ENCODE results near the gene FAM114A2.
"Not testable (repeated sequence)": the region's sequence is repeated elsewhere in the genome, so short reads cannot be mapped to it uniquely, and the experiment has no call there.

The FAM114A2 gene

DNA sequence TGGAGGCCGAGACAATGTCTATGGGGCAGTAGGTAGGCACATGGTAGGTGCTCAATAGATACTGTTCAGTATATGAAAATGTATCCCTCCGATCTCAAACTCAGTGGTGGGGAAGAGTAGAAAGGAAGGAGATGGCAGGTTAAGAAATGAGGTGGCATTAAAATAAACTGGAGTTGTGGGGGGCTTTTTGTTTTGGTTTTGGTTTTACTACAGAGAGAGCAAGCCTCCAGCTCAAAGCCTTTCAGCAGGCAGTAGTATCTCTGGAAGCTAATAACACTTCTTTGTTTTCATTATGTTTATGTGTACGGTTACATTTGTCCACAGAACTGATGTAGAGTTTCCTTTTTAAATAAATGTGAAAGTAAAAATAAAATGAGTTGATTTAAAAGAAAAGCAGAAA is 8.6 kb upstream of the FAM114A2 start:
- no peak for DNase-seq (ENCODE audit: low spot score)

DNA sequence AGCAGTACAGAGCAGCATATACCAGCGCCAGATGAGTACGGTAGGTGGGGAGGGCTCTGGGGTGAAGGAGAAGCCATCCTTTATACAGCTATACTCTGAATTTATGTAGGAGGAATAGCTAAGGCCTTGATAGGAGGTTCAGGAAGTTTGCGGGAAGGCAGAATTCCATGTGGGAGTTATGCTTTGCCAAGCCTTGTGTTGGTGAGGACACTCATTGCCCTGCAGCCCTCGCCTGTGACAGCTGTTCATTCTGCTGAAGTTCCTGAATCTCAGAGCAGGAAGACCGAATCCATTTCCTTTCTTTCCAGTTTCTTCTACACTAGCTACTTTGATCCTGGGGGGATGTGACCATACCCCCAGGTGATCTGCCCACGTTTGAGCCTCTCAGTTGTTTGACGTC is 7.8 kb upstream of the FAM114A2 start:
- DNase-seq (ENCODE audit: low spot score), result no peak

DNA sequence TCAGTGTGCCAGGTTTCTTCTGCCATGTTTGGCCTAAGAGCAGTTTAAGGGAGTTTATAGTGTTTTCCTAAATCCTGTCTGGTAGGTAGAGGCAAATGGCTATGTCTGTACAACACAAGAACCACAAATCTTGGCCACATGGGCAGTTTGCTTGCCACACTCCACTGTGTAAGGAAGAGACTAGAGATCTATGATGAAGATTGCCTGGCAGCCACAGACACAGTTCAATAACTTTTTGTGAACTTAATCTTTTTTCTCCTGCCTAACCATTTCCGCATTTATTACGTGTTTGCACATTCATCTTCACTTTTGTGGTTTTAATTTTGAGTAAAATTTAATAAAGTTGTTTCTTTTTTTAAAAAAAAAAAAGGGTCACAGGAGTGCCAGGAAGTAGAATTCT is 5.9 kb upstream of the FAM114A2 start:
- DNase-seq (ENCODE audit: low spot score), result no peak

DNA sequence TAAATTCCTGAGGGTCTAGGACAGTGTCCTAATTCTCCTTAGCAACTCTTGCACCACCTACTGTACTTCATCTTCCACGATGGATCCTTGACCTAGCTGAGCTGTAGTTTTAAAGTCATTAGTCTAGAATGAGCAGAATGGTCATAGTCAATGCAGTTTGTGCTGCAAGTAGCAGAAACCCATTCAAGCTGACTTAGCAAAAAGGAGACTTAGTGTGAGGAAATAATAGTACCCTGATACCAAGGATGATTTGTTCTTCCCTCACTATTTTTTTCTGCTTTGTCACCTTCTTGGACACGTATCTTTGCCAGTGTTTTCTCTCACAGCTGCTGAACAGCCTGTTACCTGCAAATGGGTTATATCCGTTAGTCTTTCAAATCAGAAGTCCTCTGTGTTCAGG is 5.4 kb upstream of the FAM114A2 start:
- no peak for DNase-seq (ENCODE audit: low spot score)

DNA sequence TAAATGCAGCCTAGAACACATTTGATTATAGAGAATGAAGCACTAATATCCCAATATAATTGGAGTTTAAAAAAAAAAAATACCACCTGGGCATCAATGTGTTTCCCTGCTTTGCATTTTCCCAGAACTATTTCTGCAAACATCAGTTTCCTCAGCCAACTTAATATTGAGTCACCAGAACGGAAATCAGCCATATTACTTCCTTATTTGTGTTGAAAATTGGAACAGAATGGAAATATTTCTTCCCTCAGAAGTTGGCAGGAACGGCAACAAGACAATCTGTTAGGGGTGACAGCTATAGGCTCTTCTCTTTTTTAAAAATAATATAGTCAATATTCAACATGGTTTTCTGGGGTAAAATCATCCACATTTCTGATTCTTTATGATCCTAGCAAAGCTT is 4.1 kb upstream of the FAM114A2 start:
- no peak for DNase-seq (ENCODE audit: low spot score)

DNA sequence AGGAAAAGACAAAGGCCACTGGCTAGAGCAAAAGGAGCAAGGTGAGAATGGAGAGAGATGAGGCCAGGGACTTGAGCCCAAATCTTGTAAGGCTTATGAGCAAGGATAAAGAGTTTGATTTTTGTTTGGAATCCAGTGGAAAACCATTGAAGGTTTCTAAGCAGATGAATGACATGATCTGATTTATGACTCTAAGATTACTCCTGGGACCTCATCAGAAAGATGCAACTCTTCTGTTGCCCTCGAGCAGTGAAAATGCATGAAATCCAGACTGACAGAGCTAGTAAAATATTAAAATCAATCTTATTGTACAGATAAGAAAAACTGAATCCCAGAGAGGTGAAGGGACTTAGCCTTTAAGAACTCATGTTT is 734 bp upstream of the FAM114A2 start:
- no peak for DNase-seq (ENCODE audit: low spot score)

DNA sequence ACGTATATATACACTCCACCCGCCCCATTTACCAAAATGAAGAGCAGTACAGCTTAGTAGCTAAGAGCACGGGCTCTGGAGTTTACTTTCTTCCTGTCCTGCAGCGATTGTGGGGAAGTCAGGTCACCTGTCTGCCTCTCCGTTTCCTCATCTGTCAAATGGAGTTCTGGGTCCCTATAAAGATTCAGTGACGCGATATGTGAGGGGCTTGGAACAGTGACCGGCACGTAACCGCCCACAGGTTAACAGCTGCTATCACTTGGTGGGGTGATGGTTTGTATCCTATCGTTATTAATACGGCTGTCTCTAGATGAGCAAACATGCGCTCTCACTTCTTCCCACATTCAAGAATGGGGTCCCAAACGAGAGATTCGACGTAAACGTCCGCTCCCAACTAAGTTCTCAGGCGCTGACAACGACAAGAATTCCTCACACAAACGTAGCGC is 426 bp downstream of the FAM114A2 start:
- peak; percentile 48 for DNase-seq (ENCODE audit: low spot score)

DNA sequence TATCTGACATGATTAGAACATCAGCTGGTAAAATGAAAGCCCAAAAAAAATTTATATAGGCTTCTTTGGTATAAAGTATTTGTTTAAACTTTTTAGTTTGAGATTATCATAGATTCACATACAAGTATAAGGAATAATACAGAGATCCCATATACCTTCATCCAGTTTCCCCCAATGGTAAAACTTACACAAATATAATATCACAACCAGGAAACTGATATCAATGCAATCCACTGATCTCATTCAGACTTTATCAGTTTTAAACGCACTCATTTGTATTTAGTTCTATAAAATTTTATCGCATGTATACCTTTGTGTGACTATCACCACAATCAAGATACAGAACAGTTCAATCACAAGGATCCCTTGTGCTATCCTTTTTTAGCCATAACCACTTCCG is 3.8 kb downstream of the FAM114A2 start:
- DNase-seq (ENCODE audit: low spot score), result no peak

DNA sequence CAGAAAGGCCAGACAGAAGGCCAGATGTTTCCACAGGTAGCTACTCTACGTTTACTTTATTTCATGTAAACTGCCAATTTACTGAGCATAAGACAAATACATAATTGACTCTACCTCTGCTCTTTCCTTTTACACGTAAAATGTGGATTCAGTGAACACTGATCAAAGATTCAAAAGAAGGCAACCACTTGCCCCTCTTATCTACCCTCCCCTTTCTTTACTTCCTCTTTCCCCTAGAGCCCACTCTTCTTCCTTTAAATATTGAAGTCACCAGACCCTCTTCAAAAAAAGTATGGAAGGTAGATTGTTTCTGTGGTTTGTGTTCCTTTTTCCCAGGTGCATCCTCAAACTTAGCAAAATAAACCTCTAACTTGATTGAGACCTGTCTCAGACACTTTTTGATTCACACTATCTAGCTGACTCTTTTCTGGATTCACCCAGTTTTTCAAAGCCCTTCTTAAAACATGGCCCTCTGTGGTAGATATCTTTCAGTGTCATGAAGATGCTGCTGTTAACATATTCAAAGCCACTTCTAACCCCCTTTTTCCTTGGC is 6.7 kb downstream of the FAM114A2 start:
- no peak for DNase-seq (ENCODE audit: low spot score)

DNA sequence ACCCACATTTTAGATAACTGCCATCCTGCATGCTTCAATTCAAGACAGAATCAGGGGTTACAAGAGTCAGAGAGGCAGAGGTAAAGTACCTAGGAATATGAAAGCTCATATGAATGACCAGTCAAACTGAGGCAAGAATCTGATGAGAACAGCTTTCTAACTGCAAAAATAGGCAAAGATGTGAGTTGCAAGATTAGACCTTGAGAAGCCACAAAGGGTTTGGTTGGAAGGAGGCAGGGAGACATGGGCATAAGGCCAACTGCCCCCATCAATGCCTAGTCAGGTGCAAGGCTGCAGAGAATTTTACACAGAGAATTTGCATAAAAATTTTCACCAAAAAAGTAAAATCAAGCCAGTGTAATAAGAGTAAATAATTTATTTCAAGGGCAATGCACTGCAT is 12.8 kb downstream of the FAM114A2 start:
- no peak for DNase-seq (ENCODE audit: low spot score)

DNA sequence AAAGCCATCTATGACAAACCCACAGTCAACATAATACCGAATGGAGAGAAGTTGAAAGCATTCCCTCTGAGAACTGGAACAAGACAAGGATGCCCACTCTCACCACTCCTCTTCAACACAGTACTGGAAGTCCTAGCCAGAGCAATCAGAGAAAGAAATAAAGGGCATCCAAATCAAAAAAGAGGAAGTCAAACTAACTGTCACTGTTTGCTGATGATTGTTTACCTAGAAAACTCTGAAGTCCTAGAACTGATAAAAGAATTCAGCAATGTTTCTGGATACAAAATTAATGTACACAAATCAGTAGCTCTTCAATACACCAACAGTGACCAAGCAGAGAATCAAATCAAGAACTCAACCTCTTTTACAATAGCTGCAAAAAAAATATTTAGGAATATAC is 19.8 kb downstream of the FAM114A2 start:
- not testable (repeated sequence) for DNase-seq (ENCODE audit: low spot score)

DNA sequence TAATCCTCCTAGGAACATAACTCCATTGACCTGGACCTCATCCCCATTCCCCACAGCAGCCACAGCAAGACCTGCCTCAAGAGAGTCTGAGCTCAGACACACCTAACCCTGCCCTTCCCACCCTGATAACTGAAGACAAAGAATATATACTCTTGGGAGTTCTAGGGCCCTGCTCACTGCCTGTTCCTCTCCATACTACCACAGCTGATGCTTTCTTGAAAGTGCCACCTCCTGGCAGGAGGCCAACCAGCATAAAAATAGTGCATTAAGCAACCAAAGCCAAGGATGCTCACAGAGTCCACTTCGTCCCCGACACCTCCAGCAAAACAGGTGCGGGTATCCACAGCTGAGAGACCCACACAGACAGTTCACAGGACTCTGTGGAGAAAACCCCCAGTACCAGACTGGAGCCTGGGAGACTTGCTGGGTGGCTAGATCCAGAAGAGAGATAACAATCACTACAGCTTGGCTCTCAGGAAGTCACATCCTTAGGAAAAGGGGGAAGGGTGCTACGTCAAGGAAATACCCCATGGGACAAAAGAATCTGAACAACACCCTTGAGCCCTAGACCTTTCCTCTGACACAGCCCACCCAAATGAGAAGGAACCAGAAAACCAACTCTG is 23.5 kb downstream of the FAM114A2 start:
- no peak for DNase-seq (ENCODE audit: low spot score)

DNA sequence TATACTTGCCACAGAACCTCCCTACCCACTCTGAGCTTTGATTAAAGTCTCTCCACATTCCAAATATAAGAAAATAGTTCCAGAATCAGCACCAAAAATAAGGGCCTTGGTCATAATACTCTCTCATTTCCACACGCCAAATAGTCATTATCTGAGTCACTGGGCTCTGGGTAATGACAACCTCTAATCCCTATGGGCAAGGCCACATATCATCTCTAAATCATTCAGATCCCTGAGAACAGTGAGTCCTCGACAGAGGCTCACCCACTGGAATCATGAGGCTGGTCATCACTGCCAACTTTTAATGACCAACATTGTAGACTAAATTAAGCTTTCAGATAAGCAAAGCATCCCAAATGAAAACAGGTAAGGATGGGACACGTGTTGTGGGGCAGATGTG is 28.1 kb downstream of the FAM114A2 start:
- no peak for DNase-seq (ENCODE audit: low spot score)

DNA sequence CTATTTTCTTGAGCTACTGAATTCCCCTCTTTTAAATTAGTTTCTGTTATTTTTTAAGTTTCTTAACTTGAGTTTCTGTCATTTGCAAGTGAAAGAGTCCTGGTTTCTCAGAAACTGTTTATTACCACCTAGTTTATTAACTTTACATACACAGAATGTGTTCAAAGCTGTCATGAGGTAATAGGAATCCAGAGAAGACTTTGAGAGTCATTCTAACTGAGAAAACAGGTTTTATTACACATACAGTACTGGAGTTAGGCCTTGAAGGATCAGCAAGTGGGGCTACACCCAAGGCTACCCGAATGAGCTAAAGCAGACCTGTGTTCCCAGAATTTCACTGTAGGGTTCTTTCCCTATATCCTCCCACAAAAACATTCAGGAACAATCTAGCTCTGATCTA is 33.1 kb downstream of the FAM114A2 start:
- DNase-seq (ENCODE audit: low spot score), result no peak

DNA sequence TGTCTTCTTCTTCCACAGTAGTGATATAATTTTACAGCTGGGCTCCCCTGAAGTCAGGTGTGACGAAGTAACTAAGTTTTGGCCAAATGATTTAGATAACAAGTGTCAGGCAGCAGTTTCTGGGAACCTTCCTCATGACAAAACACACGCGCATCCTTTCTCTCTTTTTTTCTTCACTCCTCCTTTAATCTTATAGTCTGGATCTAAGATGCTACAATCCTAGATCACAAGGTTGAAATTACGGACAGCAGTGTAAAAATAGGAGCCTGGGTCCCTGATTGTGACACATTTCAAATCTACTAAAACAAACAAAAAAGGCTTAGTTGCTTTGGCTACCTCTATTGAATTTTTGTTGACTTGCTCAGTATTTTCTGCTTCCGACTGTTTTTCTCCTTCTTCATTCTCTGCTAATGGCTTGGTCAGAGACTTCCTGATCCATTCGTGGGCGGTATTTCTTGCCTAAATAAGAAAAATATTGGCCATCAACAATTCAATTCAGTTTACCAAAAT is 36.1 kb downstream of the FAM114A2 start:
- no peak for DNase-seq (ENCODE audit: low spot score)

DNA sequence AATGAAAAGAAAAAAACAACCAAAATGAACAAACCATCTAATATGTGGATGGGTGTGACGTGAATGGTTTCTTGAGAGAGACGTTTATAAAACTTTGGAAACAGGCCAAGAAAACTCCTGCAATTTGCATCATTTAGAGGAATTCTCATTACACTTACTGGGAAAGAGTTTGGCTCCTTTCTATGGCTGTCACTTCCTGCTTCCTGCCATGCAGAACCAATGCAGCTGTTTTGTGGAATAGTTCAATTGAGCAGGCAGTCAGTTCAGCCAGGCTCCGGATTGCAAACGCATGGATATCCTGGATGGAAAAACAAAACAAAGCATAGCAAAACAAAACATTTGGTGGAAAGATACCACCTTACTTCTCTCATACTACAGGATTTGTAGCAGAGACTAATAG is 36.6 kb downstream of the FAM114A2 start:
- DNase-seq (ENCODE audit: low spot score), result no peak

DNA sequence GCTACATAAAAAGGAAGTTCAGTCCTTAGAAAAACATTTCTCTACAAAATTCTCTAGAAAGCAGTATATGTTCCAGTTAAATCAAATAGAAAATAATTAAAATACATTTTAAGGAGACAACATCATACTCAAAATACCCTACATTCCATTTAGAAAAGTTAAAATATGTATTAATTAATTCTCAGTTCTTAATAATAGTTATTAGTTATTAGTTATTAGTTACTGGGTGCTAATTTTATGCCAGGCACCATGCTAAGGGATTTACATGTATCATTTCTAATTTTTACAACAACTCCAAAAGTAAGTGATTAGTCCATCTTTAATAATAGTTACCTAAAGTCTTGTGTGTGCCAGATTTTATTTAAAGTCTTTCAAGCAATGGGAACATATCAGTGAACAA is 38.0 kb downstream of the FAM114A2 start:
- DNase-seq (ENCODE audit: low spot score), result no peak

DNA sequence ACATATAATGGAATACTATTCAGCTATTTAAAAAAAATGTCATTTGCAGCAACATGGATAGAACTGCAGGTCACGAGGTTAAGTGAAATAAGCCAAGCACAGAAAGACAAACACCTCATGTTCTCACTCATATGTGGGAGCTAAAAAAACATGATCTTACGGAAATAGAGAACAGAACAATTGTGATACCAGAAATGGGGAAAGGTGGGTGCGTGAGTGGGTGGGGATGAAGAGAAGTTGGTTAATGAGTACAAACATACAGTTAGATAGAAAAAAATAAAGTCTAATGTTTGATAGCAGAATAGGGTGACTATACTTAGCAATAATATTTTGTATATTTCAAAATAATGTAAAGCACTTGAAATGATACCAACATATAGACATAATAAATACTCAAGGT is 38.7 kb downstream of the FAM114A2 start:
- no peak for DNase-seq (ENCODE audit: low spot score)

DNA sequence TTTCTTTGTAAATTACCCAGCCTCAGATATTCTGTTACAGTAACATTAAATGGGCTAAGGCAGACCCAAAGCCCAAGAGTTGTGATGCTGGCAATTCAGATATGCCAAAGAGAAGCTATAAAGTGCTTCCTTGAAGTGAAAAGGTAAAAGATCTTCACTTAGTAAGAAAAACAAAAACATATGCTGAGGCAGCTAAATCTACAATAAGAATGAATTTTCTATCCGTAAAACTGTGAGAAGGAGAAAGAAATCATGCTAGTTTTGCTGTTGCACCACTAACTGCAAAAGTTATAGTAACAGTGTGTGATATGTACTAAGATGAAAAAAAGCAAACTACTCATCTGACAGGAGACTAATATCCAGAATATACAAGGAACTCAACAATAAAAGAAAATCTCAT is 39.9 kb downstream of the FAM114A2 start:
- DNase-seq (ENCODE audit: low spot score), result no peak

DNA sequence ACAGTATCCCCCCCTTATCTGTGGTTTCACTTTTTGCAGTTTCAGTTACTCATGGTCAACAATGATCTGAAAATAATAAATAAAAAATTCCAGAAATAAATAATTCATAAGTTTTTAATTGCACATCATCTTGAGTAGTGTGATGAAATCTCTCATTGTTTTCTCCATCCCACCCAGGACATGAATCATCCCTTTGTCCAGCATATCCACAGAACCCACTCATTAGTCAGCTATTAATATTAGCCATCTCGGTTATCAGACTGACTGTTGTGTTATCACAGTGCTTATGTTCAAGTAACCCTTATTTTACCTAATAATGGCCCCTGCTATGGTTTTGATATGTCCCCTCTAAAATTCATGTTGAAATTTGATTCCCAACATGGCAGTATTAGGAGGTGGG is 40.7 kb downstream of the FAM114A2 start:
- no peak for DNase-seq (ENCODE audit: low spot score)

DNA sequence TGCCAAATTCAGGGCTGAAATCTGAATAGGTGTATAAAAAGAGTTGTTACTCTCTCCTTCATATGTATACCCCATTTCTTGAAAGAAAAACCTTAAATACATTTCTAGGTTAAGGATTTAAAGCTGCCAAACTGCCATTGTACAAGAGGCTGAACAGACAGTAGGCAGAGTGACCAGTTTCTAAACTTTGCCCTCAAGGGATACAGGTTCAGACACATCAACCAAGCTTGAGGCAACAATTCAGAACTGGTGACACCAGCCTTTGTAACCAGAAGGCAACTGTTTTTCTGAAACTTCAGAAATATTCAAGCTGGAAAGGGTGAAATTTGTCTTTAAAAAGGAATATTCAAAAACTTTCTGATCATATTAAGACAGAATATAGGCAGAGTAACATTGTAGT is 47.5 kb downstream of the FAM114A2 start:
- DNase-seq (ENCODE audit: low spot score), result no peak

DNA sequence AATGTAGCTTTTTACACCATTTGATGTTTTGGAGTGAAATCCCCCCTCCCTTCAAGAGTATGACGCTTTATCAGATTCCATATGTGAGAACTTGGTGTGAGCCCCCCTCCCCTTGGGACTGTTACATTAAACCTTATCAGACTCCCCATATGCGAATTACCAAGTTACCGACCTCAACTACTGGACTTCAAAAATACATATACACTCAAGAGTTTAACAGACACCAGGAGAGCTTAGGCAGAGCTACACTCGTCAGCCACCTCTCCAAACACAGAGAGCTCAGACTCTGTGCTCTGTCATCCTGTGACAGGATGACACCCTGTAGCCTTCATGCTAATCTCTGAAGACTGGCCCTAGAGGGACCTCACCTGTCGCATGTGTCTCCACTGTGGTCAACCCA is 50.2 kb downstream of the FAM114A2 start:
- no peak for DNase-seq (ENCODE audit: low spot score)

DNA sequence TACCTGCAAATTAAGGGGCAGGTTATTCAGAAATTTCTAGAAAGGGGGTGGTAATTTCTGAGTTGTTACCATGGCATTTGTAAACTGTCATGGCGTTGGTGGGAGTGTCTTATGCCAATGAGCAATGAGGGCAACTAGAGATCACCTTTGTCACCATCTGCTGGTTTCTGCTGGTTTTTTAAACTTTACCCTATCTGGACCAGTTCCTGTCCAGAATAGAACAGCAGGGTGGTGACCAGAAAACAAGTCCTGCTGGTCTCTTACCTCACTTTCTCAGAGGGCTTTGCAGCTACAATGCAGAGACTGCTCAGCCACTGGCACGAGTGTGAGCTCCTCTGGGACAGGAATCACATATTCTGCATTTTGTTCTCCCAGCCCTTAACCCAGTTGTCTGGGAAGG is 51.4 kb downstream of the FAM114A2 start:
- no peak for DNase-seq (ENCODE audit: low spot score)

DNA sequence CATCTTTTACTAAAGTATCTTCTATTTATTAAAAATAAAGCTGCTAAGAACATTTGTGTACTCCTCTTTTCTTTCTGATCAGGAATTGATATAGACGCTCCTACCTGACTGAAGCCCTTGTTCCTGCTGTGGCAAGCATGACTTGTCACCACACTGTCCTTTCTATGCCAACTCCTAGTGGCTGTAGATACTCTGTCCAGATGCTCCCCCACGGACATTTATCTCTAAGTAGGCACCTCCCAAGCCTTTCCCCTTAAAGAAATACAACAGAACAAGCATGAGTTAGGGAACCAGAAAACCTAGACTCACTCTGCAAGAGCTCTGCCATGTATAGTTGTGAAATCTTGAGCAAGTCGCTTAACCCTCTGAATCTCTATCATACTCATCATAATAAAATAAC is 53.2 kb downstream of the FAM114A2 start:
- no peak for DNase-seq (ENCODE audit: low spot score)

All from ecto neural progenitor cell (in vitro differentiated cells).